IMR-90 (cell line): ENCODE results near the gene SIGLEC11. TPM values are rescaled to one million over a fixed set of nuclear protein-coding genes. Genes with fewer than 3 reads are reported as not detected.
A peak's percentile ranks its signal among the peaks of the same experiment; 100 is the strongest.

Source experiments
- ATAC-seq: fragments of 200-7000 bp; cut with Tn5 transposase; 2 replicates; pipeline ENCODE4 v1.9.1; 2020; ENCODE audit warnings: low read depth, mild to moderate bottlenecking, moderate library complexity
- BruUV-seq: library from RNA; stranded (reverse); fragments of 400-500 nt; replicated peaks from 2 replicates; lab custom pipeline; 2021; lab: Mats Ljungman, UMichigan
- CTCF ChIA-PET: fragments of 300-600 bp; formaldehyde crosslinking; extraction: SDS; loops from one replicate; lab custom pipeline; 2021; ENCODE audit warnings: antibody characterized with exemption; lab: Yijun Ruan, JAX
- POLR2A ChIA-PET: fragments of 300-600 bp; sonication (Branson Sonifier 250); formaldehyde crosslinking; loops from one replicate; lab custom pipeline; 2022; ENCODE audit warnings: antibody characterized with exemption; ENCODE audit not compliant: unreplicated experiment; lab: Charles Lee
- DNase-seq: peaks from one replicate; pipeline ENCODE4 v3.0.0; 2013
- H2AFZ ChIP-seq: replicated peaks from 2 replicates; pipeline ENCODE3; 2013; ENCODE audit warnings: low read length, mild to moderate bottlenecking; ENCODE audit not compliant: poor library complexity
- H2AK5ac ChIP-seq: 2 replicates; pipeline ENCODE4 v1.6.1; 2013; ENCODE audit warnings: low read depth, low read length, inconsistent platforms
- H2AK9ac ChIP-seq: replicated peaks from 2 replicates; pipeline ENCODE3; 2013; ENCODE audit warnings: mild to moderate bottlenecking, low read depth, low read length, moderate library complexity; ENCODE audit not compliant: poor library complexity
- H2BK120ac ChIP-seq: 2 replicates; pipeline ENCODE4 v1.6.1; 2013; ENCODE audit warnings: low read depth, low read length, inconsistent platforms
- H2BK15ac ChIP-seq: 3 replicates; pipeline ENCODE4 v1.6.1; 2013; ENCODE audit warnings: low read depth, low read length, inconsistent platforms
- H2BK20ac ChIP-seq: 2 replicates; pipeline ENCODE4 v1.6.1; 2013; ENCODE audit warnings: low read depth, mild to moderate bottlenecking, inconsistent platforms, low read length, moderate library complexity
- H2BK5ac ChIP-seq: 2 replicates; pipeline ENCODE4 v1.6.1; 2013; ENCODE audit warnings: mild to moderate bottlenecking, low read depth, low read length, inconsistent platforms; ENCODE audit not compliant: poor library complexity, severe bottlenecking
- H3K14ac ChIP-seq: replicated peaks from 2 replicates; pipeline ENCODE4 v1.6.1; 2013; ENCODE audit warnings: low read depth, low read length, inconsistent platforms
- H3K18ac ChIP-seq: 2 replicates; pipeline ENCODE4 v1.6.1; 2013; ENCODE audit warnings: low read depth, low read length, control low read depth
- H3K23ac ChIP-seq: 2 replicates; pipeline ENCODE4 v1.6.1; 2013; ENCODE audit warnings: low read depth, low read length, inconsistent platforms
- H3K27ac ChIP-seq: 2 replicates; pipeline ENCODE4 v1.5.1; 2013; ENCODE audit warnings: mild to moderate bottlenecking, control low read depth, low read length; ENCODE audit not compliant: insufficient read depth
- H3K27me3 ChIP-seq: 2 replicates; pipeline ENCODE4 v1.6.1; 2013; ENCODE audit warnings: low read length; ENCODE audit not compliant: control insufficient read depth, insufficient read depth
- H3K36me3 ChIP-seq: 2 replicates; pipeline ENCODE4 v1.6.1; 2013; ENCODE audit warnings: low read length, mixed read lengths; ENCODE audit not compliant: control insufficient read depth, insufficient read depth
- H3K4ac ChIP-seq: 2 replicates; pipeline ENCODE4 v1.6.1; 2013; ENCODE audit warnings: low read depth, low read length, inconsistent platforms
- H3K4me1 ChIP-seq: 2 replicates; pipeline ENCODE4 v1.6.1; 2013; ENCODE audit warnings: low read length, mixed read lengths; ENCODE audit not compliant: control insufficient read depth, insufficient read depth
- H3K4me2 ChIP-seq: 2 replicates; pipeline ENCODE4 v1.6.1; 2013; ENCODE audit warnings: low read depth, mild to moderate bottlenecking, control low read depth, low read length, moderate library complexity
- H3K4me3 ChIP-seq: 2 replicates; pipeline ENCODE4 v1.5.1; 2013; ENCODE audit warnings: low read depth, mild to moderate bottlenecking, control low read depth, low read length, moderate library complexity; ENCODE audit not compliant: insufficient read depth
- H3K56ac ChIP-seq: 2 replicates; pipeline ENCODE4 v1.6.1; 2013; ENCODE audit warnings: low read length, inconsistent platforms; ENCODE audit not compliant: insufficient read depth; ENCODE audit errors: extremely low read depth
- H3K79me1 ChIP-seq, 2 experiments: 2 replicates each; pipeline ENCODE4 v1.6.1; 2013; ENCODE audit warnings: low read length in 2 of 2, inconsistent platforms in 1 of 2, low read depth in 1 of 2
- H3K9ac ChIP-seq: 2 replicates; pipeline ENCODE4 v1.6.1; 2013; ENCODE audit warnings: low read depth, low read length, control low read depth
- H3K9me1 ChIP-seq: 2 replicates; pipeline ENCODE4 v1.6.1; 2013; ENCODE audit warnings: low read length, inconsistent platforms; ENCODE audit not compliant: insufficient read depth
- H3K9me3 ChIP-seq: 2 replicates; pipeline ENCODE4 v1.6.1; 2013; ENCODE audit warnings: low read length; ENCODE audit not compliant: control insufficient read depth, insufficient read depth
- H4K20me1 ChIP-seq: 2 replicates; pipeline ENCODE4 v1.6.1; 2013; ENCODE audit warnings: low read length, inconsistent platforms; ENCODE audit not compliant: insufficient read depth
- H4K5ac ChIP-seq: 2 replicates; pipeline ENCODE4 v1.6.1; 2013; ENCODE audit warnings: mild to moderate bottlenecking, low read depth, low read length, control low read depth
- H4K8ac ChIP-seq, 2 experiments: 2 replicates each; pipeline ENCODE4 v1.6.1; 2013; ENCODE audit warnings: low read depth in 2 of 2, low read length in 2 of 2, control low read depth in 1 of 2, inconsistent platforms in 1 of 2
- H4K91ac ChIP-seq: 2 replicates; pipeline ENCODE4 v1.6.1; 2013; ENCODE audit warnings: low read depth, low read length, inconsistent platforms; ENCODE audit not compliant: insufficient read depth
- BHLHE40 ChIP-seq: fragments of 150-350 bp; IDR thresholded peaks from 2 replicates; pipeline ENCODE4 v1.6.1; 2016; ENCODE audit warnings: mild to moderate bottlenecking, low read depth, low read length
- ELK1 ChIP-seq: fragments of 150-350 bp; IDR thresholded peaks from 2 replicates; pipeline ENCODE4 v1.6.1; 2016; ENCODE audit warnings: low read depth, mild to moderate bottlenecking, low read length, moderate library complexity, borderline replicate concordance
- FOS ChIP-seq: fragments of 150-350 bp; IDR thresholded peaks from 2 replicates; pipeline ENCODE4 v1.6.1; 2016; ENCODE audit warnings: low read depth, low read length
- MAFK ChIP-seq: IDR thresholded peaks from 2 replicates; pipeline ENCODE4 v1.6.1; 2012; ENCODE audit warnings: low read depth, low read length, improper control_type of control experiment
- MAZ ChIP-seq: IDR thresholded peaks from 2 replicates; pipeline ENCODE4 v1.6.1; 2012; ENCODE audit warnings: low read depth, mild to moderate bottlenecking, low read length, improper control_type of control experiment, moderate library complexity, borderline replicate concordance
- POLR2A ChIP-seq: IDR thresholded peaks from 2 replicates; pipeline ENCODE4 v1.6.1; 2012; ENCODE audit warnings: mild to moderate bottlenecking, low read depth, low read length
- RFX5 ChIP-seq: IDR thresholded peaks from 2 replicates; pipeline ENCODE4 v1.8.0; 2012; ENCODE audit warnings: low read depth, mild to moderate bottlenecking, low read length, moderate library complexity
- SMC3 ChIP-seq: fragments of 150-350 bp; IDR thresholded peaks from 2 replicates; pipeline ENCODE4 v1.6.1; 2016; ENCODE audit warnings: low read depth, mild to moderate bottlenecking, antibody characterized with exemption, low read length, moderate library complexity
- USF2 ChIP-seq: fragments of 150-350 bp; IDR thresholded peaks from 2 replicates; pipeline ENCODE4 v1.6.1; 2017; ENCODE audit warnings: mild to moderate bottlenecking, antibody characterized with exemption, low read length, low read depth
- WGBS, 2 experiments: methylation state at CpG; one replicate each; pipeline versions ENCODE4 v1.1.5 to v1.1.7; 2013; ENCODE audit warnings: missing lambda C conversion rate in 2 of 2; ENCODE audit not compliant: insufficient read length in 1 of 2; ENCODE audit errors: extremely low coverage in 2 of 2; 5-methylcytosine and 5-hydroxymethylcytosine counted together
- dilution Hi-C: fragments of 300-500 bp; cut with HindIII; formaldehyde crosslinking; loops from one replicate; pipeline ENCODE4 v1.14.3; 2018; ENCODE audit warnings: low sequenced_read_pairs; ENCODE audit not compliant: unreplicated experiment
- in situ Hi-C: fragments of 300-500 bp; cut with MboI; formaldehyde crosslinking; loops from 3 replicates; pipeline ENCODE4 v1.14.3; 2019; ENCODE audit warnings: low sequenced_read_pairs, inconsistent platforms, mixed read lengths
- intact Hi-C: fragments of 100-400 bp; cut with micrococcal nuclease; formaldehyde crosslinking; loops from 2 replicates; pipeline ENCODE4 v1.10.0; 2022
- polyA plus RNA-seq, 3 experiments: library from polyadenylated mRNA; depleted of rRNA; stranded (reverse); fragments of >200 nt; gene quantifications; 2 replicates each; pipeline ENCODE4 v1.2.3, GENCODE V29; 2012; ENCODE audit warnings: low replicate concordance in 1 of 3
- total RNA-seq: library from RNA; depleted of rRNA; stranded (reverse); fragments of >200 nt; gene quantifications from 2 replicates; pipeline ENCODE4 v1.2.3, GENCODE V29; 2012

SIGLEC11 gene
- total and polyA plus RNA-seq, 2 of the 4 experiments (the other 2 are of a cell fraction): not detected

GRCh38 chr19:49956115-49956495 lies 4.9 kb downstream of the SIGLEC11 start:
- in situ Hi-C loops: no loop called here
- CTCF ChIA-PET: no interaction called here

More at GRCh38 chr19:49956115-49956495, 4.9 kb downstream of the SIGLEC11 start:
- no peaks in the 10 kb centered on the region for H3K79me1 ChIP-seq
- no peak overlapping the region for H3K4me2 ChIP-seq
- H3K36me3 ChIP-seq: no peaks in the 10 kb centered on the region
- H4K91ac ChIP-seq: no peak overlapping the region
- no peak for TF ChIP-seq SMC3
- no peak for TF ChIP-seq FOS
- no peak for TF ChIP-seq POLR2A
- TF ChIP-seq ELK1: no peak
- no peak for TF ChIP-seq RFX5
- no peak for TF ChIP-seq BHLHE40
- TF ChIP-seq USF2: no peak
- TF ChIP-seq MAFK: 0 out of 2 replicates have a peak, but pooled peaks have one; percentile 31
- TF ChIP-seq MAZ: no peak
- dilution Hi-C loops: no loop called here
- H4K20me1 ChIP-seq: no peaks in the 10 kb centered on the region
- no peak overlapping the region for H2BK15ac ChIP-seq
- H3K27ac ChIP-seq: no peak overlapping the region
- no peak overlapping the region for H2BK20ac ChIP-seq
- no peaks in the 10 kb centered on the region for H3K4me1 ChIP-seq
- H2AK9ac ChIP-seq: no peak overlapping the region
- H3K27me3 ChIP-seq: peaks cover 12% of the 10 kb centered on the region
- H3K14ac ChIP-seq: no peak overlapping the region
- no peaks in the 10 kb centered on the region for H3K9me1 ChIP-seq
- no peak overlapping the region for H4K5ac ChIP-seq
- DNase-seq (no peak), ATAC-seq (no peak)
- no peak overlapping the region for H2BK120ac ChIP-seq
- no peak overlapping the region for H2BK5ac ChIP-seq
- intact Hi-C loops: no loop called here
- no peak overlapping the region for H3K56ac ChIP-seq
- H2AFZ ChIP-seq: no peak overlapping the region
- H3K9me3 ChIP-seq: no peaks in the 10 kb centered on the region
- no CpG with 5 or more reads among the region's 9 CpGs for WGBS, 2 experiments
- no peak overlapping the region for H2AK5ac ChIP-seq
- no TSS peak for BruUV-seq
- H4K8ac ChIP-seq: no peak overlapping the region
- no peak overlapping the region for H3K4me3 ChIP-seq
- no peak overlapping the region for H3K23ac ChIP-seq
- no peak overlapping the region for H3K18ac ChIP-seq
- H3K4ac ChIP-seq: no peak overlapping the region
- POLR2A ChIA-PET: no interaction called here
- no peak overlapping the region for H3K9ac ChIP-seq
